HG02852 (cell line): ENCODE data around the gene KRTAP12-4.
"Not testable (repeated sequence)": the region's sequence is repeated elsewhere in the genome, so short reads cannot be mapped to it uniquely, and the experiment has no call there.

Experiments
- ATAC-seq: cut with Tn5 transposase; IDR thresholded peaks from one replicate; pipeline ENCODE4 v1.9.1; 2021; ENCODE audit warnings: mild to moderate bottlenecking, moderate library complexity; ENCODE audit not compliant: unreplicated experiment

The KRTAP12-4 gene, protein sequence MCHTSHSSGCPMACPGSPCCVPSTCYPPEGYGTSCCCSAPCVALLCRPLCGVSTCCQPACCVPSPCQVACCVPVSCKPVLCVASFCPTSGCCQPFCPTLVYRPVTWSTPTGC

DNA sequence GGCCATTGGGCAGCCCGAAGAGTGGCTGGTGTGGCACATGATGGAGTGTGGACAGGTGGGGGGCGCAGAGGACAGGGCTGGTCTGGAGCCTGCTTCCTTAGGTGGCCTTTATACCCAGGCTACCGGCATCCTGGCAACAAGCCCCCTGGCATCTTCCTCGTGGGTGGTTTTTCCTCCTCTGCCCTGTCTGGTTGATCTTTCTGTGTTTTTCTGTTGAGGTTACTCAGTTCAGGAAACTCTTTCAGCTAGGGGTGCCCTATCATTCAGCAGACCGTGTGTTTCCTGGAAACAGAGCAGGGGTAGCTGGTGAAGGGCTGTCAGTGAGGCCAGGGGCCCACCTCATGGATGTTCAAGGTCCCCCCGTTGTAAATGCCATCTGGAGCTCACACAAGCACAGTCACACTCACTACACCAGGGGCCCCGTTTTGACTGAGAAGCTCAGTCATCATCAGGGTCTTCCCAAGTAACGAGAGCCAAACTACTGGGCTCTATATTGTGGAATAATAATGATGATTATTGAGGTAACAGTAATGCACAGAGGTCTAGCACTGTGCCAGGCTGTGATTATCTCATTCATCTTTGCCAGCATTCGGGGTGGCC lies at the start of gene KRTAP12-4:
TSS of gene KRTAP12-4 (minus strand) at position 84 of the 600 bp plus-strand sequence. CDS start at position 39, 45 bp downstream.
- no peak for ATAC-seq

DNA sequence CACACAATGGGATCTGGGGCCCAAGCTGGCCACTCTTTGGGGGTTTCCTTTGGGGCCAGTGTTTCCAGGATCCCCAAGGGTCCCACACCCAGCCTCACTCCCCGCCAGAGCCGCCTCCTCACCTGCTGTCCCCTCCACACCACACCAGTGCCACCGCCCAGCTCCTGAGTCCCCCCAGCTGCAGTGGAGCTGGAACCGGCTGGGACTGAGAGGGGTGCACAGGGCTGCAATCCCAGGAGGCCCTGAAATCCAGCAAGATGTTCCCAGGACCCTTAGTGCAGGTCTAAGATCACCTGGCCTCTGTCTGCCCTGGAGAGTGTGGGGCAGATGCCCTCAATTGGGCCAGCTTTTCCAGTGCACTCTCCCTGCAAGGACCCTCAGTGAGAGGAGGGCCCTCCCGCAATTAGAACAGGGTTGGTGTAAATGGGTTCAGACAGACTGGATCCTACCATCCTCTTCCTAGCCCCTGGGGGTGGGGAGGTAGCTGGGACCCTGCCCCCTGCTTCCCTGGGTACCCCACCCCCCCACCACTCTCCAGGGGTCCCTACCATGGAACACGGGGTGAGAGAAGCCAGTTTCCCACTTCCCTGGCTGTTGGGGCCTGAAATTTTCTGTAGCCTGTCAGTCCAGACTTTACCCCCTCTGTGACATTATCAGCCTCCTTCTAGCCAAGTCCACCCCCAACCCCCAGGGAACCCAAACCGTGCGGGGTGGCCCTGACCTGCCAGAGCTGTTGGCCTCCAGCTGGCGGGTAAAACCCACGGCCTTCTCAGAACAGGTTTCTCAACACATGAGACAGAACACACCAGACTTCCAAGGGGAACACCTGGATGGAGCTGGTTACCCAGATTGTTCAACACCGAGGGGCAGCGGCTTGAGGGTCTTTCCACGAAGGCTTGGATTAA lies 49.5 kb upstream of the KRTAP12-4 start:
- ATAC-seq, result no peak

DNA sequence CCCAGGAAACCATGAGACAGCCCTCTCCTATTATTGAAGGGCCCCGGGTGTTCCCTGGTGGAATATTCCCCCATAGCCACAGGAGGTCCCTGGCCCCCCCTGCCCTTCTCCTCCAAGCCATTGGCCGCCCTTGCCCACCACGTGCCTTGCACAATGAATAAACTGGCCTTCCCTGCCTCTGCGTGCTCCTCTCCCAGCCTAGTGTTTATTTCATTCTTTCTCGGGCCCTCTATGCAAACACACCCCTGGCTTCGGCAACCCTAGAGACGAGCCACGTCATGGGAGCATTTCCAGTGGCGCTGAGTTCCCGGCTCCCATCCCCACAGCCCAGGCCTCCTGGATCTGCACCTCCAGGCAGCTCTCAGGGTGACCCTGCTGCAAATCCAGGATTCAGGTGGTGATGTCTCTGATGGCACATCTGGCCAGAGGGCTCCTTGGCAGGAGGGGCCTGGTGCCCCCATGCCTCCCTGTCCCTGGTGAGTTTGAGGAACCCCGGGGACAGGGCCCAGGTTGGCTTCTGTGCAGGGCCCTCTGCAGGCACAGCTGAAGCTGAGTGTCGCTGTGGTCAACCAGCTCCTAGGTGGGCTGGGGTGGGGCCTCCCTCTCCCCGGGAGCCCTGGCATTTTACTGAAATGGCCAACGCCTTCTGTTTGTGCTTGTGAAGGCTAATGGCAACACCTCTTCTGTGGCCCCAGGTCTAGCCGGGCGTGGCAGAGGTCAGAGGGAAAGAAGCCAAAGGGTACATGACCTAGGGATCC lies 48.7 kb upstream of the KRTAP12-4 start:
- no peak for ATAC-seq

DNA sequence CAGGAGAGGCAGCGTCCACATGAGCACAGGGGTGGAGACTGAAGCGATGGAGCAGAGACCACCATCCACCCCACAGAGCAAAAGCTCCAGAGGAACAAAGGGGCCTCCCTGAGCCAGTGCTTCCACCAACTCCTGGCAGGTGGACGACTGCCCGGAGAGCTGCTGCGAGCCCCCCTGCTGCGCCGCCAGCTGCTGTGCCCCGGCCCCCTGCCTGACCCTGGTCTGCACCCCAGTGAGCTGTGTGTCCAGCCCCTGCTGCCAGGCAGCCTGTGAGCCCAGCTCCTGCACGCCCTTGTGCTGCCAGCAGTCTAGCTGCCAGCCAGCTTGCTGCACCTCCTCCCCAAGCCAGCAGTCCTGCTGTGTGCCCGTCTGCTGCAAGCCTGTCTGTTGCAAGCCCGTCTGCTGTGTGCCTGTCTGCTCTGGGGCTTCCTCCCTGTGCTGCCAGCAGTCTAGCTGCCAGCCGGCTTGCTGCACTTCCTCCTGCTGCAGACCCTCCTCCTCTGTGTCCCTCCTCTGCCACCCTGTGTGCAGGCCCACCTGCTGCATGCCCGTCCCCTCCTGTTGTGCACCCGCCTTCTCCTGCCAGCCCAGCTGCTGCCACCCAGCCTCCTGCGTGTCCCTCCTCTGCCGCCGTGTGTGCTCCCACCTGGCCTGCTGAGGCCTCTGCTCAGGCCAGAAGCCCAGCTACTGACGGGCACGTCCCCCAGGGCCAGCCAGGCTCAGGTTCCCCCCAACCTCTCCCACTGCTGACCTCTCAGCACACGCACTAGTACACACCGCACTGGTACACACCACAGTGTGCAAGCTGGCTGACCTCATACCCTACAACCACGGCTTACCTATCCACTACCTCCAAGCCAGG lies 47.9 kb upstream of the KRTAP12-4 start:
- no peak for ATAC-seq

DNA sequence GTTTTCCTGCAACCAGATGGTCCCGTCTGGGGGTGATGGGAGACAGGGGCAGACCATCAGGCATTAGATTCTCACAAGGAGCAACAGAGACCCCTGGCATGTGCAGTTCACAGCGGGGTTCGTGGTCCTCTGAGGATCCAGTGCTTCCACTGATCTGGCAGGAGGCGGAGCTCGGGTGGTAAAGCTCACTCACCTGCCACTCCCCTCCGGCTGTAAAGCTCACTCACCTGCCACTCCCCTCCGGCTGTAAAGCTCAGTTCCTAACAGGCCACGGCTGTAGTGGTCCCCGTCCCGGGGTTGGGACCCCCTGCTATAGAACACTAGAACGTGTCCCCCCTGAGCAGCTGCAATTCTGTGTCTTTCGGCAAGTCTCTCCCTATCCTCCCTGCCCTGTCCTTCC lies 47.1 kb upstream of the KRTAP12-4 start:
- ATAC-seq, result no peak

DNA sequence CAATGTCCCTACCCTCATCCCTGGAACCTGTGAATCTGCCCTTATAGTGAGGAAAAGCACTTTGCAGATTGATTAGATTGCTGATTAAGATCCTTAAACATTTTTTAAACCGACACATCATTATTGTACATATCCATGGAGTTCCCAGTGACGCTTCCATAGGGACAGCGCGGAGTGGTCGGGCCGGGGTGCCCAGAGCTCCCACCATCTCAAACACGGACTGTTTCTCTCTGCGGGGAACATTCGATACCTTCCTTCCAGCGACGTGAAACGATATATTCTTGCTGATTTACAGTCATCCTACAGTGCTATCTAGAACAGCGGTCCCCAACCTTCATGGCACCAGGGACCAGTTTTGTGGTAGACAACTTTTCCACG lies 46.6 kb upstream of the KRTAP12-4 start:
- no peak for ATAC-seq

DNA sequence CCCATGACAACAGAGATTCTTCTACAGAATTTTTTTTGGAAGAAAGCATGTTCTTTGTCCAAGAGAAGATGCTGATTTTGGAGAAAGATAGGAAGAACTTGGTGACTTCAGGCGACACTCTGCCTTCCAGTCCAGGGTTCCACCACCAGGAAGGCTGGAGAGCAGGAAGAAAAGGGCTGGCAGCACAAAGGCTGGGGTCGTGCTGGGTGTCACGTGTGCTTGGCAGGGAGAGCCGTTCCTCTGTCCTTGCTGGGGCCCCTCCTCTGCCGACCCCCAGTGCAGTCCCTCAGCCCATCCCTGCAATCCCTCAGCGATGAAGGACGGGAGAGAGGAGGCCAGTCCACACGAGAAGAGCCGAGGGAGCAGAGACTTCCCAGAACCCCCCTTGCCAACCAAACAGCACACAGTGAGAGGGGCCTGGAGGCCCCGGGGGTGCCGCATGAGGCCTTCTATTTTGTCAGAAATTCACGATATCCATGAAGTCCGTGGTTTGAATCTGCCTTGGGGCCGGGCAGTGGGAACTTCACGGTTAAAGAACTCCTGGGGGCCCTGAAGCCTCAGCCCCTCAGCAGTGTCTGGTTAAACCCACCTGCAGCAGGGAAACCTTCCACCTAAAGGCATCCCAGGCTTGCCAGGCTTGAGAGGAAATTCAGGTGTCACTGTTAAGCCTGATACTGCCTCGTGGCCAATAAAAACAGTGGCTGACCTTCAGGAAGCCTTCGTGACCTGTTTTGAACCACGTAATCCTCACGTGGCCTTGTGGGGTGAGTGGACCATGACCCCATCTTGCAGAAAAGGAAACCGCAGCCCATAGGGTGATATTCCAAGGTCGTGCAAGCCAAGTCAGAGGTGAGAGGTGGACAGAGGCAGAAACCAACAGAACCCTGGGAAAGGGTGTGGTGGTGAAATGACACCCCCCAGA lies 45.9 kb upstream of the KRTAP12-4 start:
- no peak for ATAC-seq

DNA sequence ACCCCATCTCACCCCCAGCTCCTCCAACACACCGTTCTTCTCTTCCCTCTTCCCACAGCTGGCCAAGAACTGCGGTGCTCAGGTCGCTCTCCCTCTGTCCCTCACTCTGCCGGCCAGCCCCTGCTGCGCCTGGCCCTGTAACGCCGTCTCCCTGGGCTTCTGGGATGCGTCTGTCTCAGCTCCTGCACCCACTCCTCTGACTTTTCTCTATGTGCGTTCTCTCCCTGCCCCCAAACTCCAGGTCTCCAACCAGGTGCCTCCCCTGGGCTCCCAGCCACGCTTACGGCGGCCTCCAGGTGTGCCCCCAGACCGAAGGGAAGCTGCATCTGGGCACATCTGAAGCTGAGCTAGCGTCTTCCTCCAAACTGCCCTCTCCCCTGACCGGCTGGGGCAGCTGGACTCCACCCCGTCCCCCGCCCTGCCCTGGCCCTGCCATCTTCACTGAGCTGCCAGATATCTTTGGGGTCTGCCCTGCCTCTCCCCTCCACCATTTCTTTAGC lies 45.1 kb upstream of the KRTAP12-4 start:
- no peak for ATAC-seq

DNA sequence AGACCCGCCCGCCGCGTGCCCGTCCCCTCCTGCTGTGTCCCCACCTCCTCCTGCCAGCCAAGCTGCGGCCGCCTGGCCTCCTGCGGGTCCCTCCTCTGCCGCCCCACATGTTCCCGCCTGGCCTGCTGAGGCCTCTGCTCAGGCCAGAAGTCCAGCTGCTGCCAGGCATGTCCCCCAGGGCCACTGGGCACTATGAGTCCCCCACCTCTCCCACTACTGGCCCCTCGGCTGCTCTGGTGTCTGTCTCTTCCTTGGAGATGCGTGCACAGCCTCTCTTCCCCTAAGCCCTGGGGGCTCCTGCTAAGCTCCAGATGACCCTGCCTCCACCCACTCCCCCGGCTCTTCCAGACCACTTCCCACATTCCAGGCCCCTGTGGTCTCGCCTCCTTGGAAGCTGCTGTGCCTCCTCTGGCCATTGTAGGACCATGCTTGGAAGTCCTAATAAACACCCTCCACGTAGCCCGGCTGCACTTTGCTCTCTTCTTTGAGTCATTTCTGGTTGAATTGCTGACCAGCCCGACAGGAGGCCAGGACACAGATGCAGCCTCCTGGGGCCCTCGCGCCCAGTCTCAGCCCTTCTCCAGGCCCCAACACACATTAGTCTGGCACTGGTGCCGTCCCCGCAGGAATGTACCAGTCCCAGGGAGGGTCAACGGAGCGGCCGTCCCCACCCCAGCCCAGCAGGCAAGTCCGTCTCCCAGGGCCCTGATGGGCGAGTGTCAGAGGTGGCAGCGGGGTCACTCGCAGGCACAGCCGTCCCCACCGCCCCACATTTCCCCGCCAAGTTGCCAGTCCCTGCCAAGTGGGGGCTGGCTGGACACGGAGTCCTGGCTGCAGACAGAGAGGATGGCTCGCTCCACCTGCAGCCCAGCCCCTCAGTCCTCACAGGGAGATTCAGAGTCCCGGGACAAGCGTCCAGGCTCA lies 43.6 kb upstream of the KRTAP12-4 start:
- no peak for ATAC-seq

DNA sequence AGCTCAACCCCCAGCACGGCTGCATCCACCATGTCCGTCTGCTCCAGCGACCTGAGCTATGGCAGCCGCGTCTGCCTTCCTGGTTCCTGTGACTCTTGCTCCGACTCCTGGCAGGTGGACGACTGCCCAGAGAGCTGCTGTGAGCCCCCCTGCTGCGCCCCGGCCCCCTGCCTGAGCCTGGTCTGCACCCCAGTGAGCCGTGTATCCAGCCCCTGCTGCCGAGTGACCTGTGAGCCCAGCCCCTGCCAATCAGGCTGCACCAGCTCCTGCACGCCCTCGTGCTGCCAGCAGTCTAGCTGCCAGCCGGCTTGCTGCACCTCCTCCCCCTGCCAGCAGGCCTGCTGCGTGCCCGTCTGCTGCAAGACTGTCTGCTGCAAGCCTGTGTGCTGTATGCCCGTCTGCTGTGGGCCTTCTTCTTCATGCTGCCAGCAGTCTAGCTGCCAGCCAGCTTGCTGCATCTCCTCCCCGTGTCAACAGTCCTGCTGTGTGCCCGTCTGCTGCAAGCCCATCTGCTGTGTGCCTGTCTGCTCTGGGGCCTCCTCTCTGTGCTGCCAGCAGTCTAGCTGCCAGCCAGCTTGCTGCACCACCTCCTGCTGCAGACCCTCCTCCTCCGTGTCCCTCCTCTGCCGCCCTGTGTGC lies 42.8 kb upstream of the KRTAP12-4 start, which contains the start of gene KRTAP10-12:
TSS of gene KRTAP10-12 (plus strand) at position 1 of the 639 bp plus-strand sequence. CDS start at position 31, 30 bp downstream.
- ATAC-seq, result not testable (repeated sequence)

DNA sequence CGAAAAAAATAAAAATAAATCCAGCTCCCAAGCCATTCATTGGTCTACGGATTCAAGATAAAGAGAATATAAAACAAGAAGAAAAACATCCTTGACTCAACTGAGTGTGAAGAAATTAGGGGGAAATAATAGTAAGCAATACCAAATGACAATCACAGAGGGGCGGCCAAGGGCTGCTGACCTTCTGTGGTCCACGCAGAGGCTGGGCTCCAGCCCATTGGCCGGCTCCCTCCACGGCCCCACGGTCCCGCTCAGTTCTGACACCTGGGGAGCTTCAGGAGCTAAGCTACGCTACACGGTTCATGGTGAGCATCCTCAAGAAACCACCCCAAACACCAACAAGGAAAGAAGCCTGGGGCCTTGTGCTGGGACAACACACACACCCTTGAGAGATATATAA lies 42.1 kb upstream of the KRTAP12-4 start:
- no peak for ATAC-seq

DNA sequence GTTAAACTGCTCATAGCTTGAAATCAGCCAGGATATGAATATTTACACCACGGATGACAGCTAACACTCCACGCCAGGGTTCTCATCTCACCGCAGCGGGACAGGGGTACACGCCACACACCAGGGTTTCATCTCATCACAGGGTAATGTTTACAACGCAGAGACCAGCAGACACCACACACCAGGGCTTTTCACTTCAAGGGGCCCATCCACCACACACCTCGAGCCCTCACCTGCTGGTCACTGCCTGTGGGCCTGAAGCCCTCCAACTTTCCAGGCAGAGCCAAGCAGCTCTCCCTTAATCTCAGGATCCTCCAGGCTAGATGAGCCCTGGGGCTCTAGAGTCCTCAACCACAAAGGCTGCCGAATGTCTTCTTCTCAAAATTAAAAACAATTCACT lies 41.2 kb upstream of the KRTAP12-4 start:
- ATAC-seq, result no peak

DNA sequence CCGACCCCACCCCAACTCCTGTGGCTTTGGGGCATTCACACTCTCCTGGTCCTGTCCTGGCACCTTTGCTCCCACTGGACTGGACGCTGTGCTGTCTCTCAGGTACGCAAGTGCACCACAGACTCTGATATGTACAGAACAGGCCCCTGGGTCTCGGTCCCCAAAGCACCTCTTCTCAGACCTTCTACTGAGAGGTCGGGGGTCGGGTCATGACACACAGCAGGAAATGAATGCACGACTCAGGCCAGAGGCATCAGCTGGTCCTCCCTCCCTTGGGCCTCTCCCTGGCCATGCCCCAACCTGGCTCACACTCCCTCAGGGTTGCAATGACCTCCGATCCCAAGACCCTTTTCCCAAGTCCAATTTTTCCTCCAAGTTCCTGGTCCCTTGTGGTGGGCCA lies 40.7 kb upstream of the KRTAP12-4 start:
- ATAC-seq, result no peak

DNA sequence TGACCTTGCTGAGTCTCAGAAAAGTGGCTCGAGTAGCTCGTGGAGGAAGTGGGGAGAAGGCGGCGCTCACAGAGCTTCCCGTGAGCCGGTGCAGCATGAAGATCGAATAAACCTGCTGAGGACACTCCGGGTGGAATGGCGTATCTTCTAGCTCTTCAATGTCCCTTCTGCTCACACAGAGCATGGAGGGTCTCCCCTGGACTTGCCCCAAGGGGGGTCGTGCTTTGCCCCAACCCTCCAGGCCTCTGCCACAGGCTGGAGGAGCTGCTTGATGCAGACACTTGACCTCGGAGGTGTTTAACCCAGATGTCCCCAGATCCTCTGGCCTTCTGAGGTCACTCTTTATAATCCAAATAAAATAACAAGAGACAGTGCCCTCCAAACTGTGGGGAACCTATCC lies 40.3 kb upstream of the KRTAP12-4 start:
- no peak for ATAC-seq

DNA sequence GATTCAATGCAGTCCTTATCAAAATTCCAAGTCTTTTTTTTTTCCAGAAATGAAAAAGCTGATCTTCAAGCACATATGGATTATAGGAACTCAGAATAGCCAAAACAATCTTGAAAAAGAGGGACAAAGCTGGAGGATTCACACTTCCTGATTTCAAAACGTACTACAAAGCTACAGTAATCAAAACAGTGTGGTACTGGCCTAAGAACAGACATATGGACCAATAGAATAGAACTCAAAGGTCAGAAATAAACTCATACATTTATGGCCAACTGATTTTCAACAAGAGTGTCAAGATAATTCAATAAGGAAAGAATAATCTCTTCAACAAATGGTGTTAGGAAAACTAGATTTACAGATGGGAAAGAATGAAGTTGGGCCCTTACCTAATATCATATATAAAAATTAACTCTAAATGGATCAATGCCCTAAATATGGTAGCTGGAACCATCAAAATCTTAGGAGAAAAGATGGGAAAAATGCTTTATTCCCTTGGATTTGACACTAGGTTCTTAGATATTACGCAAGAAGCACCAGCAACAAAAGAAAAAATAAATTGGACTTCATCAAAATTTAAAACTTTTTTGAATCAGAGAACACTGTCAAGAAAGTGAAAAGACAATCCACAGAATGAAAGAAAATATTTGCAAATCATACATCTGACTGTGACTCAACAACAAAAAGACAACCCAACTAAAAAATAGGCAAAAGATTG lies 38.5 kb upstream of the KRTAP12-4 start:
- no peak for ATAC-seq

DNA sequence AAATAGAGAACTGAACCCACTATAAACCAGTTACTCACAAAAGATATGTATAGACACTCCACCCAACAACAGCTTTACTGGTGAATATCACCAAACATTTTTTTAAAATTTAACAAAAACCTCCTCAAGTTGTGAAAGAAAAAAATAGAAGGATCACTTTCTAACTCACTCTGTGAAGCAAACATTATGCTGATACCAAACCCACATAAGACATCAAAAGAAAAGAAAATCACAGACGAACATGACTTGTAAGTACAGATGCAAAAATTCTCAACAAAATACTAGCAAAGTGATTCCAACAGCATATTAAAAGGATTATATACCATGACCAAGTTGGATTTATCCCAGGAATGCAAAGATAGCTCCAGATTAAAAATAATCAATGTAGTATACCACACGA lies 37.2 kb upstream of the KRTAP12-4 start:
- ATAC-seq, result no peak

DNA sequence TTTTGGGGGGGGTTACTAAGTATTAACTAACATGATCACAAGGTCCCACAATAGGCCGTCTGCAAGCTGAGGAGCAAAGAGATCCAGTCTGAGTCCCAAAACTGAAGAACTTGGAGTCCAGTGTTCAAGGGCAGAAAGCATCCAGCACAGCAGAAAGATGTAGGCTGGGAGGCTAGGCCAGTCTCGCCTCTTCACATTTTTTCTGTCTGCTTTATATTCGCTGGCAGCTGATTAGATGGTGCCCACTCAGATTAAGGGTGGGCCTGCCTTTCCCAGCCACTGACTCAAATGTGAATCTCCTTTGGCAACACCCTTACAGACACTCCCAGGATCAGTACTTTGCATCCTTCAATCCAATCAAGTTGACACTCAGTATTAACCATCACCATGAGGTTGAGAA lies 35.3 kb upstream of the KRTAP12-4 start:
- not testable (repeated sequence) for ATAC-seq
